Lung (tissue), 12 donors: ENCODE measurements around the gene LAMC3. TPM values are rescaled to one million over a fixed set of nuclear protein-coding genes. Genes with fewer than 3 reads are reported as not detected.

Source experiments
- ATAC-seq: fragments of 200-7000 bp; cut with Tn5 transposase; one replicate; pipeline ENCODE4 v1.9.1; 2020; ENCODE audit warnings: moderate number of reproducible peaks; ENCODE audit not compliant: insufficient read depth, low FRiP score
- DNase-seq, 3 donors: peaks; one replicate each; pipeline ENCODE4 v3.0.0-alpha.2; 2013 to 2017
- H3K27ac ChIP-seq, 2 donors: one replicate each; pipeline ENCODE4 v1.5.1; 2013; ENCODE audit warnings: mild to moderate bottlenecking in 2 of 2, moderate library complexity in 2 of 2, control low read depth in 1 of 2, inconsistent platforms in 1 of 2, low read depth in 1 of 2, low read length in 1 of 2
- H3K27me3 ChIP-seq, 3 donors: one replicate each; pipeline ENCODE4 v1.5.1; 2013; ENCODE audit warnings: low read length in 2 of 3; ENCODE audit not compliant: control insufficient read depth in 3 of 3, insufficient read depth in 3 of 3
- H3K36me3 ChIP-seq, 4 donors: one replicate each; pipeline ENCODE4 v1.5.1; 2013; ENCODE audit warnings: low read length in 4 of 4, mild to moderate bottlenecking in 1 of 4, moderate library complexity in 1 of 4; ENCODE audit not compliant: control insufficient read depth in 4 of 4, insufficient read depth in 4 of 4
- H3K4me1 ChIP-seq, 5 donors: one replicate each; pipeline ENCODE4 v1.5.1; 2013; ENCODE audit warnings: low read length in 5 of 5, mild to moderate bottlenecking in 2 of 5, moderate library complexity in 1 of 5; ENCODE audit not compliant: control insufficient read depth in 5 of 5, insufficient read depth in 5 of 5
- H3K4me3 ChIP-seq: one replicate; pipeline ENCODE4 v1.5.1; 2013; ENCODE audit warnings: mild to moderate bottlenecking, control low read depth, moderate library complexity
- H3K9ac ChIP-seq, 2 donors: one replicate each; pipeline ENCODE4 v1.5.1; 2013; ENCODE audit warnings: low read length in 2 of 2, control low read depth in 1 of 2; ENCODE audit not compliant: insufficient read depth in 1 of 2
- H3K9me3 ChIP-seq, 4 donors: one replicate each; pipeline ENCODE4 v1.5.1; 2013; ENCODE audit warnings: low read length in 3 of 4, mild to moderate bottlenecking in 1 of 4, moderate library complexity in 1 of 4; ENCODE audit not compliant: control insufficient read depth in 4 of 4, insufficient read depth in 3 of 4
- WGBS, 2 donors: extraction: QIAGEN DNeasy Blood & Tissue Kit; methylation state at CpG; one replicate each; pipeline ENCODE4 v1.1.7; 2013; 5-methylcytosine and 5-hydroxymethylcytosine counted together
- polyA plus RNA-seq, 2 donors: library from polyadenylated mRNA; stranded (reverse); fragments of 200-250 nt; gene quantifications; one replicate each; pipeline ENCODE4 v1.2.1, GENCODE V29; 2013
- total RNA-seq, 2 donors: library from RNA; depleted of rRNA in 1 of 2; stranded (reverse); fragments of >200 nt in 1 of 2; gene quantifications; one replicate each; pipeline ENCODE4 v1.2.1, GENCODE V29; 2014 to 2021
- TF ChIP-seq, protein P1 (sequence below): IDR thresholded peaks from 2 replicates; pipeline ENCODE4 v1.5.1; 2012; ENCODE audit warnings: mild to moderate bottlenecking; ENCODE audit errors: control extremely low read depth, extremely low read depth
- donor health status: control.
- donor health status: control.
- donor health status: Bipolar disorder and iron deficiency.
- donor health status: healthy.
- donor health status: DM: yes; HTN: yes; CAD: no.

LAMC3 gene
- total and polyA plus RNA-seq, 4 donors: 10.5 to 24.3 (median 14.1) TPM

DNA sequence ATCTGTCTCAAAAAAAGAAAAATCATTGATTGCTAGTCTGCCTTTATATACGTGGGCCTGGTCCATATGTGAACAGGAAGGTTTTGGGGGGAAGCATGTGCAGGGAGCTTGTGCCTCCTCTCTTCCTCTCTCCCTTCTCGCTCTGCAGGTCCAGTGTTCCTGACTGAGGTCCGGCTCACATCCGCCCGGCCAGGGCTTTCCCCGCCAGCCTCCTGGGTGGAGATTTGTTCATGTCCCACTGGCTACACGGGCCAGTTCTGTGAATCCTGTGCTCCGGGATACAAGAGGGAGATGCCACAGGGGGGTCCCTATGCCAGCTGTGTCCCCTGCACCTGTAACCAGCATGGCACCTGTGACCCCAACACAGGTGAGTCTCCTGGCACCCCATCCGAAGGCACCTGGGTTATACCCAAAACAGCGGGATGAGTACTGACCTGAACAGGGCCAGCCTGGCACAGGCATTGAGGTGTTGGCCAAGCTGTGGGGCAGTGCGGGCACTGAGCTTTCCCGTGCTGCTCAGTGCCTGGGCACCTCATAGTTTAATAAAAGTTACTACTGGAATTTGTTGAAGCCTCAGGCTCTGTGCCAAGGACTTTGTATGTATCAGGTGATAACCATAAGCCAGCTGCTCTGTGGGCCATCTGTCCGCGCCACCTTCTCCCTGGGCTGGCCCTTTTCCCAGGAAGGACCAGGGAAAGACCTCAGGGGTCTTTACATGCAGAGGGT lies 48.0 kb downstream of the LAMC3 start:
- Histone ChIP-seq H3K27ac (no peak overlapping the region), H3K36me3 (no peaks in the 10 kb centered on the region), H3K9ac (no peak overlapping the region), H3K4me3 (no peak overlapping the region), H3K4me1 (no peaks in the 10 kb centered on the region), H3K9me3 (peaks cover 0 to 2% (median 0%) of the 10 kb centered on the region in 4 donors), H3K27me3 (no peaks in the 10 kb centered on the region)
- TF ChIP-seq, protein P1, sequence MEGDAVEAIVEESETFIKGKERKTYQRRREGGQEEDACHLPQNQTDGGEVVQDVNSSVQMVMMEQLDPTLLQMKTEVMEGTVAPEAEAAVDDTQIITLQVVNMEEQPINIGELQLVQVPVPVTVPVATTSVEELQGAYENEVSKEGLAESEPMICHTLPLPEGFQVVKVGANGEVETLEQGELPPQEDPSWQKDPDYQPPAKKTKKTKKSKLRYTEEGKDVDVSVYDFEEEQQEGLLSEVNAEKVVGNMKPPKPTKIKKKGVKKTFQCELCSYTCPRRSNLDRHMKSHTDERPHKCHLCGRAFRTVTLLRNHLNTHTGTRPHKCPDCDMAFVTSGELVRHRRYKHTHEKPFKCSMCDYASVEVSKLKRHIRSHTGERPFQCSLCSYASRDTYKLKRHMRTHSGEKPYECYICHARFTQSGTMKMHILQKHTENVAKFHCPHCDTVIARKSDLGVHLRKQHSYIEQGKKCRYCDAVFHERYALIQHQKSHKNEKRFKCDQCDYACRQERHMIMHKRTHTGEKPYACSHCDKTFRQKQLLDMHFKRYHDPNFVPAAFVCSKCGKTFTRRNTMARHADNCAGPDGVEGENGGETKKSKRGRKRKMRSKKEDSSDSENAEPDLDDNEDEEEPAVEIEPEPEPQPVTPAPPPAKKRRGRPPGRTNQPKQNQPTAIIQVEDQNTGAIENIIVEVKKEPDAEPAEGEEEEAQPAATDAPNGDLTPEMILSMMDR: no peak
- 85 to 89% methylated on average over 14 of the region's 14 CpGs for WGBS, 2 donors
- ATAC-seq (no peak), DNase-seq (no peak)

DNA sequence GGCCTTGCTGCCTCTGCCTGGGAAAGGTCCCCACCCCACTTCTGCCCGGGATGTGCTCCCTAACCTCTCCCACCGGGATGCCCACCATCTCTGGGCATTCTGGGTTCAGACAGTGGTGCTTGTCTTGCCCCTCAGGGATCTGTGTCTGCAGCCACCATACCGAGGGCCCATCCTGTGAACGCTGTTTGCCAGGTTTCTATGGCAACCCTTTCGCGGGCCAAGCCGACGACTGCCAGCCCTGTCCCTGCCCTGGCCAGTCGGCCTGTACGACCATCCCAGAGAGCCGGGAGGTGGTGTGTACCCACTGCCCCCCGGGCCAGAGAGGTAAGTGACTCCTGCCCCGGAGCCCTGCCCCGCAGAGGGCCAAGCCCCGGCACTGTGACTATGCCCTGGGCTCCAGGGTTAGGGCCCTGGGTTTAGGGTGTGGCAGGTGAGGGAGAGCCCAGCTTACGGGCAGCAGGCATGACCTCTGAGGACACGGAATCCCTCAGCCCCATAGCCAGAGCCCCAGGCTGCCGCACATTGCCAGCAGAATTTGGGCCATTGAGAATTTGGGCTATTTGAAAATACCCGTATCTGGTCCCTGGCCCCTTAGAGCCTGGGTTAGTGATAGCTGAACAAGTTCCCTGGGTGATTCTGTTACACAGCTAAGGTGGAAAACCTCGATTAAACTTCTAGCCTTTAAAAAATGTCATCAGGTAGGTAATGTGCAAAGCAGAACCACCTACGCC lies 52.1 kb downstream of the LAMC3 start:
- H3K4me1 ChIP-seq: no peaks in the 10 kb centered on the region
- TF ChIP-seq, protein P1: no peak
- no peak overlapping the region for H3K9ac ChIP-seq
- DNase-seq (no peak), ATAC-seq (no peak)
- H3K4me3 ChIP-seq: no peak overlapping the region
- no peaks in the 10 kb centered on the region for H3K27me3 ChIP-seq
- peaks cover 0 to 2% (median 0%) of the 10 kb centered on the region in 4 donors for H3K9me3 ChIP-seq
- no peak overlapping the region for H3K27ac ChIP-seq
- 67 to 85% methylated on average over 20 to 21 of the region's 21 CpGs for WGBS, 2 donors
- no peaks in the 10 kb centered on the region for H3K36me3 ChIP-seq

DNA sequence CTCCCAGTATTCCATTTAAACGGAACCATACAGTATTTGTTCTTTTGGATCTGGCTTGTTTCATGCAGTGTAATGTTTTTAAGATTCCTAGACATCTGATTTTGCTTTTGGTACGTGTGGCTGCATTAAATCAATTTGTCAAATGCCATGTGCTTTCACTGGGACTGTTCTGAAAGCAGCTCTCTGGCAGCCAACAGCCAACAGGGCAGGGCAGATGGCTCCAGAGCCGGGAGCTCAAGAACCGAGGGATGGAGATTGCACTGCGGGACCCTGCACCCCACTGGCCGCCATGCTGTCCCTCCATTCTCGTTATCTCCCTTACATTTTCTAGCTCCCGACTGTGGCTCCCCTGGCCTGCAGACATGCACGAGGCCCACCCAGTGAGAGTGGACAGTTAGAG lies 54.0 kb downstream of the LAMC3 start:
- Histone ChIP-seq H3K4me3 (no peak overlapping the region), H3K27me3 (no peaks in the 10 kb centered on the region), H3K9me3 (peaks cover 0 to 2% (median 0%) of the 10 kb centered on the region in 4 donors), H3K4me1 (no peaks in the 10 kb centered on the region), H3K9ac (no peak overlapping the region), H3K36me3 (no peaks in the 10 kb centered on the region), H3K27ac (no peak overlapping the region)
- TF ChIP-seq, protein P1: no peak
- no peak for DNase-seq
- ATAC-seq: no peak
- WGBS, 2 donors: 74 to 86% methylated on average over 9 of the region's 9 CpGs
